DMS 273 (cell line): ENCODE measurements around the gene CHN2.

ENCODE experiments used
- DNase-seq: peaks from one replicate; lab custom pipeline; 2025; ENCODE audit not compliant: unreplicated experiment; lab: John Stamatoyannopoulos, UW

CHN2 gene

DNA sequence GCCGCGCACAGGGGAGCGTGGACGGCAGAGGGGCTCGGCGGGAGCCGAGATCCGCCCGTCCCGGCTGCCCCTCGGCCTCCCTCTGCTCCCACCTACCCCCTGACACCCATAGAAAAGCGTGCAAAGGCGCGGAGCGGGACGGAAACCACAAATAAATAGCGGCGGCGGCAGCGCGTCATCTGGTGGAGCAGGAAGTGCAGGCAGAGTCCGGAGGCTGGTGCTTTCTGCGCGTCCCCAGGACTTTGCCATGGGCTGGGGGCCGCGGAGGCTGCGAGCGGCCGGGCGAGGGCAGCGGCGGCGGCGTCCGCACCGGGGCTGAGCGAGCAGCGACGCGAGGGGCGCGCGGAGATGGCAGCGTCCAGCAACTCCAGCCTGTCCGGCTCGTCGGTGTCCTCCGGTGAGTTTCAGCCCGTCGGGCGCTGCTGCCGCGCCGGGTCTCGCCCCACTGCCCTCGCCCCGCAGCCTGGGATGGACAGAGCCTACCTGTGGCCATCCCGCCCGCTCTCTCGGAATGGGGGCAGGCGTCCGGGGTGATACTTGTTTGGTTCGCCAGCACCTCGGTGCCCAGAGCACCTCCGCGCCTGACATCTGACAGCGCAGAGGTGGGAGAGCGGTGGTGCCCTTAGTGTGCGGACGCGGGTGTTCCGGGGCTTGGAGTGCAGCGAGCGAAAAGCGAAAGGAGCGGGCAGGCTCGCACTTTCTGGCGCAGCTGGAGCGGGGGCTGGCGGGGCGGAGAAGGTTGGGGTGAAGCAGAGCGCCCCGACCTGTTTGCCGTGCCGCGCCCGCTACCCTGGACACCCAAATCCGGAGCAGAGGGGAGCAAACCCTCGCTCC, at the start of gene CHN2:
Gene CHN2 (plus strand): TSS at position 182 of the 834 bp plus-strand sequence.
- peak; percentile 94 for DNase-seq

DNA sequence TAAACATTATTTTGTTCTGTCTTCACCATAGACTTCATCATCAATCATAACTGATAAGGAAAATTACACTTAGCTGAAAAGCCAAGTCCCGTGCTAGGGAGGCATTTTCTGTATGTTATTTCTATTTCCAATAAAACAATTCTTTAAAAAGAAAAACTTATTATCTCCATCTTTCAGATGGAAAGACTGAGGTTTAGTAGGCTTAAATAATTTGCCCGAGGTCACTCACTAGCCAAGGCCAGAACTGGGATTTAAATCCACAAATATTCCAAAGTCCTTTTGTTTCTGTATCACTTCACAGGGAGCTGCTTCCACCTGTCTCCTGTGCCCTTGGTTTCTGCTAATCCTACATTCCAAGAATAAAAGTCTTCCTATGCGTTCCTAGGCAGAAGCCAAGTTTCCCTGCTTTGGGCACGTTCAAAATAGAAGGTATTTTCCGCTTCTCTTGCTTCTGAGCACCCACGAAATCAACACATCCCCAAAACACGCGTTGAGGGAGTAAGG, 49.0 kb upstream of the CHN2 start:
- DNase-seq = no peak

DNA sequence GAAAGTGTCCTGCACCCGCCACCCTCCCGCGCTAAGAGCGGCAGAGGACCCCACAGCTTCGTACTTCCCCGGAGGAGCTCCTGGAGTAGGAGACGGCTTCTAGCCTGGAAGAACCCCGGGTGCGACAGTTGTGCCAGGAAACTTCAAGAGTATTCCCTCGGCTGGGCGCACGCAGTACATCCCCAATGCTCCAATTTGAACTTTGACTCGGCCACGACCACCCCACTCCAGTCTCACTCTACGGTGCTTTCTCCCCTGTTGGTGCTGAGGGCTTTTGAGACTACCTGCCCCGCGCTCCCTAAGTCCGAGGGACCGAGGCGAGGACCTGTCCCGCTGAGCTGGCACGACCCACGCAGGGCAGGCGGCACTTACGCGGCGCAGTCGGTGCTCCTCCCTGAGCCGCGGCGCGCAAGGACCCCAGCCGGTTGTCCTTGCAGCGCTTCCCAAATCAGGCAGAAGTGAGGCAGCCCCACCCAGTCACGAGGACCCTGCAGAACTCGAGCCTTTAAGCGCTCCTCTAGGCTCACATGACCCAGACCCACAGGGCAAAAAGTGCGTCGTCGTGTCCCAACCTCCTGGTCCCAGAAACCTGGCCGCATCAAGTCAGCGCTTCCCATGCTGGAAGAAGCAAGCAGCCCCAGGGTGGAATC, 48.4 kb upstream of the CHN2 start, which contains the start of gene CPVL:
Gene CPVL (minus strand): TSS at position 481 of the 650 bp plus-strand sequence. CDS start 25,476 bp downstream, outside the sequence.
- DNase-seq = peak; percentile 99

DNA sequence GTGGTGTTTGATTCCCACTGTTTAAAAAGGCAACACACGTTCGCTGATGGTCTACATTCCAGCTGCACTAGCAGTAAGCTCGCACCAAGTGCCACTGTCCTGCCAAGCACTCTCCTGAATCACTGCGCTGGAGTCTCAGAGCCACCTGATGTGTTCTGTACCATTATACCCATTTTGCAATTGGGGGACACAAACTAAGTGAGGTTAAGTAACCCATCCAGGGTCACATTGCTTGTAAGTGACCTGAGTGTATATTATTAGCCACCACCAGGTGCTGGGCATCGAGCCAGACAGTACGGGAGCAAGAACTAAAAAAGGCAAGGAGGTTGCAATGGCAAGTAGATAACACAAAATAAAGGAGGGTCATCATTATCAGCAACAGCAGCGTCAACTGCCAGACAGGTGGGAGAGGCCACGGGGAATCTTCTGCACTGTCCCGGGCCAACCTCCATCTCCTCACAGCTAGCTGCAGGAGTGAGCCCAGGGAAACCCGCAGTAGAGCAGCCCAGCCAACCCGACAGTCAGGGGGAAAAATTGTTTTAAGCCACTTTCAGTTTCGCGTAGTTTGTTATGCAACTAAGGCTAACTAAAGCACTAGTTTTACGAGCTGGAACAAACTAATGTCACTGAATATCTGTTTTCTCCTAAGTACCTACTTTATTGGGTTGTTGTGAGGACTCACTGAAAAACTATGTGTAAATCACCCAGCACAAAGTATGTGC, 47.5 kb upstream of the CHN2 start:
- DNase-seq = peak; percentile 89

DNA sequence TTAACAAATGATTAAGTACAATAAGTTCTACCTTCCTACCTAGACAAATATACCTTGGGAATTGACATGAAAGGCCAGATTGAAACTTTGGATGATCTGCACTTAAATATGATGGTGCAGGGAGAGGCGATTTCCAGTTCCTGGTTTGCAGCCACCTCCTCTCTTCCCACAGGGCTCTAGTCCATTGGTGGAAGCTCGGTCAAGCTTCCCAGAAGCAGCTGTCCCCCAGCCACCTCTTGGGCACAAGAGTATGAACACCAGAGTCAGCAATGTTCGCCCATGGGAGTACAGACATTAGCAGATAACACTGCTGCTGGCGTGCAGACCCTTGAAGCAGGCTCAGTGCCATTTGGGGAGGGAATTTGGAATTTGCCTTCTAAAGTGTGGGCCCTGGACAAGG, 46.8 kb upstream of the CHN2 start:
- no peak for DNase-seq

DNA sequence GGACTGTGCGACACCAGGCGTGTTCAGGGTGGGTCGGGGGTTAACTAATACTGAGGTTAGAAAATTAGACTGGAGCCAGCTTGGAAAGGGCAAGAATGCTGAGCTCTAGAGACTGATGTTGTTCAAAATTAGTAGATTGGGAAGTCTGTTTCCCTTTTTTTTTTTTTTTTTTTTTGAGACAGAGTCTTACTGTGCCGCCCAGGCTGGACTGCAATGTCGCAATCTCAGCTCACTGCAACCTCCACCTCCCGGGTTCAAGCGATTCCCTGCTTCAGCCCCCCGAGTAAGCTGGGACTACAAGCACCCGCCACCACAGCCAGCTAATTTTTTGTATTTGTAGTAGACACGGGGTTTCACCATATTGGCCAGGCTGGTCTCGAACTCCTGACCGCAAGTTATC, 45.5 kb upstream of the CHN2 start:
- DNase-seq = no peak

DNA sequence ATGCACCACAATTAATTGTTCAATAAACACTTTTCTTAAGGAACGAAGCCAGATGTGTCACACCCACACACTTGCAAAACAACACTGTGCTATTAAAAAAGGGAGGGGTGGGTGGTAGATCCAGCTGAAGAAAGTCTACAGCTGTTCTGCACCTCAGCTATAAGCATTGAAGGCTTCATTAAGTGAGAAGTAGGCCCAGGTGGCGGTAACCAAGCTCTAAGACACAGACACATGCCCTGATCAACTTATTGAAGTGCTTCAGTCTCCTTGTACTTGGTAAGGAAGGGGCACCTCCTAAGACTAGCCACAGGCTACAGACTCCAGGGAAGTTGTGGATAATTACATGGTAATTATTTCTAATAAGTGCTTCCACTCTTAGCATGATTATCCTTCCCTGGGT, 43.7 kb upstream of the CHN2 start:
- DNase-seq = no peak

DNA sequence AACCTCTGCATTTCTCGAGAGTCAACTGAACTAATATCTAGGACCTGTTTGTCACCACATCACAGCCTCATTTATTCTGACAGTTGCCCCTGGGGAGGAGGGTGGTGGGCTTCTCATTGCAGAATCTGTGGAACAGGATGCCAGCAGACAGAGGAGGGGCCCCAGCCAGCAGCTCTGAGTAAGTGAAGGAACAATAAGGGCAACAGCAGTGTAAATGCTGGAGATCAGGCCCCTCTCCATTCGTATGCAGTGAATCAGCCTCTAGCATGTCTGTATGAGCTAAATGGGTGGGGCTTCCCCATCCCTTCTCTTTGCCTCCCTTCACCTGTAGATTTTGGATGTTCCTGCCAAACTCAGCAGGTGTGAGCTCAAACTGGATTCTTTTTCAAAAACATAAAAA, 40.5 kb upstream of the CHN2 start:
- DNase-seq = no peak

DNA sequence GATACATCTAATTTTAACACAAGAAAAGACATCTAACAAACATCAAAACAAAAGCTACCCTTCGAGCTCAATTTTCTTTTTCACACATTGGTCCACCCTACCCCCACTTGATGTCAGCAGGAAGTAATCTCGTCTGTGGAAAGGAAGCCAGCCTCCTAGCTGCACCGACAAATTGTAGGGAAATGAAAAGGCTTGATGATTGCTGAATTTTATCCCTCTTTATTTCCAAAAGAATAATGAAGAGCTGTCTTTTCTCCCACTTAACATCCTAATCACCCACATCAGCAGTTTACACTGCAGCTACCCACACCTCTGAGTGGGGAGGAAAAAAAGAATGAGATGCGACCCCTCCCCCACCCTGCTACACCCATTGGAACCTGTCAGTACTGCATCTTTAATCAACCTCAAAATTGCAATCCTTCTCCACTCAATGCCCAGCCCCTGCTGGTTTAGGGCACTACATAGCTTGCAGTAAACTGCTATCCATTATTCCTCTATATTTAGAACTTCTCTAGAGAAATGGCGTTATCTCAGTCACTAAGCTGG, 37.6 kb upstream of the CHN2 start:
- peak; percentile 39 for DNase-seq

DNA sequence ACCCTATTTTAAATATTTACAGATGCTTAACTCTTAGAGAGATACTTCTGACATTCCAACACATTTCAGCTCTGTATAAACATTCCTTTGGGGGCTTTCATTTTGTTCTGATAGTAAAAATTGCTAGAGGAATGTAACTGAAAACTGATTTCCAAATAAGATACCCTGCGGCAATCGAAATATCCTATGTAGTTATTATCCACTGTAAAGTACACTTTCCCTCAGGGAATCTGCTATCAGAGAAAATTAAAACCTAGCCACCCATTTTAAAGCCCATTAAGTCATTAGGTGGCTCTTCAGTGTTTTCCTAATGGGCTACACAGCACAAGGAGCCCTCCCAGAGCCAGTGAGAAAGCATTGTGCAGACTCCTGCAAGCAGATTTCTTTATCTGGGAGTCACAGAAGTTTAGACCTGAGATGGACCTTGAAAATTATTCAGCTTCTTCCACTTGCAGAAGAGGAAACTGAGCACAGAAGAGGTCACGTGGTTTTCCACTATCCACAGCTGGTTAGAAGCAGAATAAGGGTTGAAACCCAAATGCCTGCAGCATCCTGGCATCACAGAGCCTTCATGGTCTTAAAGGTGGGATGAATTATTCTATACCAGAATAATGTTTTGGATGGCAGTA, 35.7 kb upstream of the CHN2 start:
- no peak for DNase-seq

DNA sequence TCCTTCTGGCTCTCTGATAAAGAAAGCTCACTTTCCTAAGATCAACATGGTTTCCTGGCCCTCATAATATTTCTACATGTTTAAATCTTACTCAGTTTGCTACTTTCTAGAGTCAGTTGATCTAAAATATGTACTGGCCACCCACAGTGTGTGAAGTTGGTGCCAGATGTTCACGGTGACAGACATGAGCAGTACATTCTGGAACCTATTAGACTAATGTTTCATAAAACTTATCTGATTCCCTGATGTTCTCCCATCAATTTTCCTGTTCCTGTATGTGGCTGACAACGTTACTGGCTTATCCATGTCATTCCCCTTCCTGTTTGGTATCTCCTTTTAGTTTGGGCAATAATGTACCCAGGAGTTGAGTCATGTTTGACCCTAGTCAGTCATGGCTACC, 34.5 kb upstream of the CHN2 start:
- DNase-seq = no peak

DNA sequence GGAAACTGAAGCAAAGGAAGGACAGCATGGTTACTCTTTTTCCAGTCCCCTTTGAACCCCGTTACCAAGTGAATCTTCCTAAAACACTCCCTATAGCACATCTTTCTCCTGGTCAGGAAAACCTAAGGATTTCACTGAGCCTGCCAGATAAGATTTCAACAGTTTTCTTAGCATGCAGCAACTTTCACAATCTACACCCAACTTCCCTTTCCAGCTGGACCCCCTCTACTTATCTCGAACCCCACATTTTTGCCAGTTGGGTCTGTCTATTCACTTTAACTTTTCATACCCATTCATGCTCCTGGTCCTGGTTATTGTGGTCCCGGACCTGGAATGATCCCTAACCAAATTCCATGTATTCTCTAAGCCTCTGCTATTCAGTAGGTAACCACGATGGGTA, 33.3 kb upstream of the CHN2 start:
- no peak for DNase-seq

DNA sequence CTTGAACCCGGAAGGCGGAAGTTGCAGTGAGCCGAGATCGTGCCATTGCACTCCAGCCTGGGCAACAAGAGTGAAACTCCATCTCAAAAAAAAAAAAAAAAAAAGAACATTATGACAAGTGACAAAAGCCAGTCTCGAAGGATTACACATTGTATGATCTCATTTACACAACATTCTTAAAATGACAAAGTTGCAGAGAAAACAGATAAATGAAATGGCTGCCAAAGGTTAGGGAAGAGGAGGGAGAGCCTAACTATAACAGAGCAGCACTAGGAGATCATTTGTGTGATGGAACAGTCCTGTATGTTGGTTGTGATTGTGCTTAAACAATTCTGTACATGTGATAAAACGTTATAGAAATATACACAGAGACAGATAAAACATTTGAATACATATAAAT, 32.0 kb upstream of the CHN2 start:
- no peak for DNase-seq

DNA sequence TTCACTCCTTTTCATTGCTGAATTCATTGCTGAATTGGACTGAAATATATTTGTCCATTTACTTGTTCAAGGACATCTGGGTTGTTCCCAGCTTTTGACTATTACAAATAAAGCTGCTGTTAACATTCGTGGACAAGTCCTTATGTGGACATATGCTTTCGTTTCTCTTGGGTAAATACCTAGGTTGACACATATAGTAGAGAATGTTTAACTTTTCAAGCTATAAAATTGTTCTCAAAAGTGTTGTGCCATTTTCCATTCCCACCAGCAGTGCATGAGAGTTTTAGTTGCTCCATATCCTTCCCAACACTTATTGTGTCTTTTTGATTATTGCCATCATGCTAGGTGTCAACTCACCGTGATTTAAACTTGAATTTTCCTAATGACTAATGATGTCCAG, 30.7 kb upstream of the CHN2 start:
- DNase-seq = no peak

DNA sequence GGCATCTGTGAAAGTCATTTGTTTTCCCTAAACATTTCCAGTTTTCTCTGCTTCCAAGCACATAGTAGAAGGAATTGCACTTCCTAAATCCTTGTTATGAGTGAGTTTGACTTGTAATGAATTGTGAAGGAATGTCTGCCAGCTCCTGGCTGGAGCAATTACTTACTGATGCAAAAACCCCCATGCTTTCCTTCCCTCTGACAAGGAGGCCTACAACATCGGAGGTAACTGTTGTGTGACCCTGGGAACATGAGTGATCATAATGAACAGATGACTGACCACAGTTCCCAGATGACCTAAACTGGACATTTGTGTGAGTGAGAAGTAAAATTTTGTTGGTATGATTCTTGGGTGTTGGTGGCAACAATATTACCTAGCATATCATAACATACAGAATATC, 26.9 kb upstream of the CHN2 start:
- DNase-seq = no peak

DNA sequence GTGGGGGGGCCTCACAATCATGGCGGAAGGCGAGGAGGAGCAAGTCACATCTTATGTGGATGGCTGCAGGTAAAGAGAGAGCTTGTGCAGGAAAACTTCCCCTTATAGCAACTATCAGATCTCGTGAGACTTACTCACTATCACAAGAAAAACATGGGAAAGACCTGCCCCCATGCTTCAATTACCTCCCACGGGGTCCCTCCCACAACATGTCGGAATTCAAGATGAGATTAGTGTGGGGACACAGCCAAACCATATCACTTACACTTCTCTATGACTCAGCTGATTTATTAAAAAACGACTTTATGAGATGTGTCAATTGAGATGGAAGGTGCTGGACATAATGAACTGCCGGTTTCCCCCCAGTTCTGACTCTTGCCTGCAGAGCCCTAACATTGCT, 23.8 kb upstream of the CHN2 start:
- DNase-seq = no peak

DNA sequence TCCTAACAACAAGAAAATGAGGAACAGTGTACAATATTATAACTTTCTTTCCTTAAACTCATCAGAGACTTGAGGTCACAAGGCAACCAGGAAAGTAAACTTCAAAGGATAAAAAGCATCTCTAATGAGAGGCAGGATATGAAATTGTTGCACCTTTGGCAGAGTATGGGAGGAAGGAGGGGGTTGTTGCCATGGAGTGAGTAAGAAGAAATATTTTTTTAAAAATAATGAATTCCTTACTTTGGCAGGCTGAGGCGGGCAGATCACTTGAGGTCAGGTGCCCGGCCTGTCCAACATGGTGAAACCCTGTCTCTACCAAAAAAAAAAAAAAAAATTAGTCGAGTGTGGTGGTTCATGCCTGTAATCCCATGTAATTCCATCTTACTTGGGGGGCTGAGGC, 21.1 kb upstream of the CHN2 start:
- no peak for DNase-seq

DNA sequence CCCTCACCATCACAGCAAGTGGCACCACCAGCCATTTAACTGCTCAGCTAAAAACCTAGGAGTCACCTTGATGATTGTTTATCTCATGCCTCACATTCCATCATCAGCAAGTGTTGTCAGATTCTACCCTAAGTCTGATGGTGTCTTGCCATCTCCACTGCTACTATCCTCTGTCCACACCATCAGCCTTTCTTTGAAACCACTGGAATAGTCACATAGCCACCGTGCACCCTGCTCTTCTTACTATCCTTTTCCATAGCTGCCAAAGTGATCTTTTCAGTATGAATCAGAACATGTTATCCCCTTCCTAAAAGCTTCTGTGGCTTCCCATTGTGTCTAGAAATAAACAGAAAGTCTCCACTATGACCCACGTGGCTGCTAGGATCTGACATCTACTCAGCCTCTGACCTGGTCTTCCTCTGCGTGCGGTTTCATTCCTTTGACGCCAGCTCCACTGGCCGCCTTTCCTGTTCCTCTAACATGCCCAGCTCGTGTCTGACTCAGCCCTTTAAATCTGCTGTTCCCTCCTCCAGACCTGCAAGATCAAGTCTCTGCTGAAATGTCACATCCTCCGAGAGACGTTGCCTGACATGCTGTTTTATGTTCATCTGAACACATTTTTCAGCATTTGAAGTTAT, 16.5 kb upstream of the CHN2 start:
- DNase-seq = no peak

DNA sequence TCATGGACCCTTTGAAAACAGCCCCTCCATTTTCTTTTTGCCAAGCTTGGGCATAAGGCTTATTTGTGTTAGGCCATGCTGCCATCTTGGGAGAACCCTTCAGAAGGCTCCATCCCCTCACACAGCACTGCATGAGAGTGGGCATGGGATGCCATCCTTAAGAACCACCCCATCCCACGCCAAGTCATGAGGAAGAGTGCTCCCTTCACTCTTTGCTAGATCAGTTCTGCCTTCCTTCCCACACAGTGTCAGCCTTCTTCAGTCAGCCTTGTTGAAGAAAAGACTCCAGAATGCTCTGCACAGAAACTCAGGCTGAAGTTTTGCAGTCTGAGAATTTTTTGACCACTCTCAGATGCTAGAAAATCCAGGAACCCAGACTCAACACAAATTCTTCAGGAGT, 15.5 kb upstream of the CHN2 start:
- DNase-seq = no peak

DNA sequence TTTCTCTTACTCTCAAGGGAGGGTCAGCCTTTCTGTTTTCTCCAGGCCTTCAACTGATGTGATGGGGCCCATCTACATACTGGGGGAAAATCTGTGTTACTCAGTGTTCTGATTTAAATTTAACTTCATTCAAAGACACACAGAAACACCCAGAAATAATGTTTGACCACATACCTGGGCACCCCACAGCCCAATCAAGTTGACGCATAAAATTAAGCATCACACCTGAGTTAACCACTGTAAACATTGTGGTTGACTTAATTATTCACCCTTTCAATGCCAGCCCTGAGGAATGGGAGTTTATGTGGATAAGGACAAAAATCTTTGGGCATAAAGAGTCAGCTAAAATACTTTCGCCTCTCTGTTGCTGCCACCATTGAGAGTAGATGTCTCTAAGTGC, 10.0 kb upstream of the CHN2 start:
- DNase-seq = no peak

DNA sequence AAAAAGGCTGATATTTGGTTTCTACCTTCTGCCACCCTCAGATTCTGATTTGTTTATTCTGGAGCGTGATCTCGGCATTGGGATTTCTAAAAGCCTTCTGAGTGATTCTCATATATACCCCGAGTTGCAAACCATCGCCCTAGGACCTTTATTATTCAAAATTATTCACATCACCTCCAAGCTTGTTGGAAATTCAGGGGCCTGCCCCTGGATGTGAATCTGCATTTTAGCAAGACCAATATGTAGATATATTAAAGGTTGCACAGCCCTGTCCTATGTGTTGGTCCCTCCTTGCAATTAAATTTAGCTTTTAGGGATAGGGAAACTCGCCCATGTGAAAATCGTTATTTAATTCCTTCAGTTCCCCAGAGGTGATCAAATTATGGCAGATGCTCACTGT, 9.0 kb upstream of the CHN2 start:
- no peak for DNase-seq
